AG08395 (cell line): ENCODE data around the gene RPP21.

Experiments
- DNase-seq: peaks from one replicate; pipeline ENCODE4 v3.0.0; 2012; ENCODE audit warnings: mixed read lengths, low spot score

Gene RPP21

DNA sequence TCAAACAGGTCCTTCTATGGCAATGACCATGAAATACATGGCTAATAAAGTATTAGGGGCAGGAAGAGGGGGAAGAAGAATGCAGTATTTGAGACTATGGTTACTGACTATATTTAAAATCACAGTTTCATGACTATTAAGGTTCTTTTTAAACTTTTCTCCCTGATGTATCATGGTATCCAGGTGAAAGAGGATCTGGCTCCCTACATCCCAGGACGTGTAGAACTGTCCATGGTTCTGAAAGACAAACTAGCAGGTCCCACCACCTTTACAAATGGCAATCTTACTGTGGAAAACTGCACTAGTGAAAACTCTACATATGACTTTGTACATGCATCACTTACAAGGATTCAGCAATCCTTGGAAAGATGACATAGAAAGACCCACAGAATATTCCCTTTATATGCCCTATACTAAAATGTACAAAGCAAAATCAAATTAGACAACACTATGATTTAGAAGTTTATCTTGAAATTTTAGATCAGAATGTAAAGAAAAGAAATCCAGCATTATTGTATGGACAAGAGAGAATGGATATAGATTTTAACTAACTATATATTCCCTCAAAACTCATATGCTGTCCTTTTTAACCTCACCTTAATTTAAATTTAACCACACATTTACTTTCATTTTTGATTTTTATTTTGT, 33.5 kb downstream of the RPP21 start:
- DNase-seq, result no peak

- DNase-seq, result no peak
Measured at GRCh38 chr6:30380464-30380863, 35.5 kb downstream of the RPP21 start.

- DNase-seq, result no peak
Measured at GRCh38 chr6:30386166-30386565, 41.2 kb downstream of the RPP21 start.

GRCh38 chr6:30391240-30391639, 46.3 kb downstream of the RPP21 start:
- DNase-seq, result no peak

DNA sequence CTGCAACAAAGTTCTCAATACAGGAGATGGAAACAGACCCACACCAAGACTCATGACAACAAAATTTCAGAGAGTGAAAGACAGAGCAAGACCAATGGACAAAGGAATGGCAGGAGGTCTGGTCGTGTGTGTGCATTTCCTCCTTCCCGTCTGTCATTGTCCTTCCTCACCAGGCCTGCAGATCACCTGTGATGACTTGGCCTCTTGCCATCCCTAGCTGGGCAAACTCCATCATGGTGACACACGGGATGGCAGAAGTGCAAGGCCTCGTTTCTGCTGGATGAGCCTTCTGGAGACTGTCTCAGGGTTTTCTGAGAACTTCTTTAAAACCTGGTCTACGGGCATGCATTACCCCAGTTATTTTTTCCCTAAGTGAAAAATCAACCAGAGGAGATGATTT, 49.2 kb downstream of the RPP21 start:
- DNase-seq, result no peak
